GM18907 (cell line): ENCODE data around the gene RPS10.
"Not testable (repeated sequence)": the region's sequence is repeated elsewhere in the genome, so short reads cannot be mapped to it uniquely, and the experiment has no call there.

Experiments
- ATAC-seq: cut with Tn5 transposase; IDR thresholded peaks from one replicate; pipeline ENCODE4 v1.9.1; 2021; ENCODE audit warnings: mild to moderate bottlenecking, moderate library complexity; ENCODE audit not compliant: unreplicated experiment

The RPS10 gene

GRCh38 chr6:34393191-34393965, 32.5 kb downstream of the RPS10 start:
- no peak for ATAC-seq

DNA sequence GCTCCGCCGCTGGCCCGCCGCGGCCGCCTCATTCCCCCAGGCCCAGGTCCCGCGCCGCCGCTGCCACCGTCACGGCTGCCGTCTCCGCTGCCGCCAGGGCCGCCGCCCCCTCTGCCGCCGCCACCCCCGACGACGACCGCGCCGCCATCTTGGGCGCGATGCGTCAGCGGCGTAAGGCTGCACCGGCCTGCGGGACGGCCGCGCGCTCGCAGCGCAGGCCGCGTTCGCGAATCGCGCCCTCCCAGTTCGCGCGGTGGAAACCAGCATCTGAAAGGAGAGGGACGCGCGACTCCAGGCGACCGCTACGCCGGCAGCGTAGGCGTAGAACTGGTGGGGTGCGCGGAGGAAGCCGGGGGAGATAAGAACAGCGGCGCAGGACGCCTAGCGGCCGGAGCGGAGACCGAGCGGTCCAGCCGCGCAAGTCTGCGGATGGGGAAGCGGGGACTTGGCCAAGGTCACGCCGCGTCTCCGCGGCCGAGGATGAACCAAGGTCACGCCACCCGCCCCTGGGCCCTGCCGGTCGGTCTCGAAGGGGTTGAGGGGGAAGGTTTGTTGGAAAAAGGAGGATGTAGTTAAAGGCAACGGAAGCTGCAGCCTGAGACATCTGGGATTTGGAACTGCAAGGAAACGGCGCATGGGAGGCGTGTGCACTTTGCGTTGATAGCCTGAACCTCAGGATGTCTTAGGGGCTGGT, 33.2 kb downstream of the RPS10 start, which contains the start of gene NUDT3:
TSS of gene NUDT3 (minus strand) at position 173 of the 694 bp plus-strand sequence. CDS start 307 bp downstream, outside the sequence.
- peak; percentile 87 for ATAC-seq

DNA sequence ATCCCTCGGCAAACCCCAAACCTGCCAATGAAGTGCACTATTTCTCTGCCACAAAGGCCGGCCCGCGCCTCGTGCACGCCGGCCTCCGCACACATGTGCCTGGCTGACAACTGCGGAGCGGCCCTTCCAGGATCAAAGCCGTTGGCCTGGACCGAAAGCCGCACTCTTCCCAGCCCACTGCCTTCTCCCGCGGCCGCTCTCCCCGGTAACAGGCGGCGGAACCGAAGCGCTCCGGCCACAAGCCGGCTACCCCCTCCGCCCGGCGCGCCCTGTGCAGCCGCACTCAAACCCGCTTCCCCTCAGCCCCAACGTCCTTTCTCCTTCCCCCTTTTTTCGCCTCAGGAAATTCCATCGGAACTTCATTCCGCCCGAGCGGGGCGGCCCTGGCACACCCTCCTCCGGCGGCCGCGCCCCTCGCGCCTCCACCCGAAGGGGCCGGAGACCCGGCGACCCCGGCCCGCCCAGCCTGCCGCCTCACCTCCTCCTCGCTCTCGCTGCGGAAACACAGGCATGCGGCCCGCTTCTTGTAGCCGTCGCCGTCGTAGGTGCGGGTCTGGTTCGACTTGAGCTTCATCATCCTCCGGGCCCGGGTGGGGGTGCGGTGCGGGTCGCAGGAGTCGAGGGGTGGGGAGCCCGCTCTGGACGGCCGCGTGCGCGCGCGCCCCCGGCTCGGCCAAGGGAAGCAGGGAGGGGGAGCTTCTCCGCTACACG, 33.9 kb downstream of the RPS10 start:
- peak; percentile 50 for ATAC-seq

GRCh38 chr6:34391473-34391785, 34.4 kb downstream of the RPS10 start:
- ATAC-seq, result no peak

DNA sequence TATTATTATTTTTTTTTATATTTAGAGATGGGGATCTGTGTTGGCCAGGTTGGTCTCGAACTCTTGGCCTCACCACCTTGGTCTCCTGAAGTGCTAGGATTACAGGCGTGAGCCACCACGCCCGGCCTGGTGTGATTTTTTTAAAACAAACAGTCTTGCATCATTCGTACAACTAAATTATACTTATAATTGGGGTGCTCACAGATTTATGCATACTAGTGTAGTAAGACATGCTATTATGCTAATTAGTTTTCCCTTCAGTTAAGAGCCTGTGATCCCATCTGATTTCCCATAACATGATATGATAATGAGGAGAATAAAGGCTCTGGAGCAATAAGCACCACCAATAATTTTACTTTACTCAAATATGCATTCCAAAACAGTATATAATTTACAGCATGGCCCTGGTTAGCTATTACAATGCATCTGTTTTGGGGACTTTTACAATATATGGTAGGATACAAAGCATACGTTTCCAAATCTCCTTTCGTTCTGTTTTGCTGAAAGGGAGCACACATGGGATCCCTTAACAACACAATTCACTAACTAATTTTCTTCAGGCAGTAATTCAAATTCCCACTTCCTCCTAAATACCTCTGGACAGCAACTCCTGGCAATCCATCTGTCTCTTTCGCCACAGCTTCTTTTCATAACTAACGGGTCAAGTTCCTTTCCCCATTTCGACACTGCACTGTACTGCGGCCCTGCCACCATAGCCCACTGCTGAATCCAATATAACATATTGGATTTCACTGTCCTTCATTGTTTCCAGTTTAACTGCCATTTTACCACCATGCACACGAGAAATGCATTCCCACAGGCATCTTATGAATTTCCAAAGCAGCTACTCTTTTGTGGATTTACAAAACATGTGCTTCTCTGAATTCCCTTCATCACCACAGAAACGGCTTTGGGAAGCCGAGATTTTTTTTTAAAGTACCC, 35.1 kb downstream of the RPS10 start:
- no peak for ATAC-seq

DNA sequence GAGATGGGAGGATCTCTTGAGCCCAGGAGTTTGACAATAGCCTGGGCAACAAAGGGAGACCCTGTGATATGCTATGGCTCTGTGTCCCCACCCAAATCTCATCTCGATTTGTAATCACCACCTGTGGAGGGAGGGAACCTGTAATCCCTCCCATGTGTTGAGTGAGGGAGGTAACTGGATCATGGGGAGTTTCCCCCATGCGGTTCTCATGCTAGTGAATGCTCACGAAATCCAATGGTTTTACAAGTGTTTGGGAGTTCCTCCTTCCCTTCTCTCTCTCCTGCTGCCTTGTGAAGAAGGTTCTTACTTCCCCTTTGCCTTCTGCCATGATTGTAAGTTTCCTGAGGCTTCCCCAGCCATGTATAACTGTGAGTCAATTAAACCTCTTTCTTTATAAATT, 36.8 kb downstream of the RPS10 start:
- ATAC-seq, result no peak

- ATAC-seq, result no peak
Measured at GRCh38 chr6:34388421-34388820, 37.4 kb downstream of the RPS10 start.

- ATAC-seq, result no peak
Measured at GRCh38 chr6:34386316-34387137, 39.3 kb downstream of the RPS10 start.

- ATAC-seq, result no peak
Measured at GRCh38 chr6:34385793-34386195, 40.1 kb downstream of the RPS10 start.

GRCh38 chr6:34384321-34385153, 41.3 kb downstream of the RPS10 start:
- no peak for ATAC-seq

DNA sequence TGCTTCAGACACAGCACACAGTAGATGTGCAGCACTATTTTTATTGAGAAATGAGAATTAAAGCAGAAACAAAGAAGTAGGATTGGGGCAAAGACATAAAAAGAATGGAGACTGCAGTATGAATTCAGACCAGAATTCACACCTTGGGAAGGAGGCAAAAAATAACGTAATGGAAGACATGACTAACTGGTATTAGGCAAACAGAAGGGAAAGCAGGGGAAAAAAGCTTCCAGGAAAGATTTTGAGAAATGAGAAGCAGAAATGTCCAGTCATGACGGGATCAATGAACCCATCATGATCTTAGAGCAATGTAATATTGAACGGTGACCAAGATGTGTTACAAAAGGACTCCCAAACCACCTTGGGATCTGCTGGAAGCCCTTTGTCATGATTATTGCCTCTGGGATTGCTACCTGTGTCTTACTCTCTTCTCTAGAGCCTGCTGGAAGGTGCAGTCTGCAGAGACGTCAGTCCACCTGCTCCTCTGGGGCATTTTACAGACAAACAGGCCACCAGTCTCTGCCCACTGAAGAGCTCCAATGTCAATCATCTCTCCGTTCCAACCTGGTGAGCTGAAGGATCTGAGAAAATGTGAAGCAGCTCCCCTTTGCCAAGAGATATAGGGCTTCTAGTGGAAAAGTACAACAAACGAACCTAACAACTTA, 42.1 kb downstream of the RPS10 start:
- no peak for ATAC-seq

- ATAC-seq, result no peak
Measured at GRCh38 chr6:34383161-34383631, 42.7 kb downstream of the RPS10 start.

- ATAC-seq, result no peak
Measured at GRCh38 chr6:34381081-34381480, 44.8 kb downstream of the RPS10 start.

- no peak for ATAC-seq
Measured at GRCh38 chr6:34378470-34378869, 47.4 kb downstream of the RPS10 start.

GRCh38 chr6:34377984-34378383, 47.9 kb downstream of the RPS10 start:
- ATAC-seq, result no peak

DNA sequence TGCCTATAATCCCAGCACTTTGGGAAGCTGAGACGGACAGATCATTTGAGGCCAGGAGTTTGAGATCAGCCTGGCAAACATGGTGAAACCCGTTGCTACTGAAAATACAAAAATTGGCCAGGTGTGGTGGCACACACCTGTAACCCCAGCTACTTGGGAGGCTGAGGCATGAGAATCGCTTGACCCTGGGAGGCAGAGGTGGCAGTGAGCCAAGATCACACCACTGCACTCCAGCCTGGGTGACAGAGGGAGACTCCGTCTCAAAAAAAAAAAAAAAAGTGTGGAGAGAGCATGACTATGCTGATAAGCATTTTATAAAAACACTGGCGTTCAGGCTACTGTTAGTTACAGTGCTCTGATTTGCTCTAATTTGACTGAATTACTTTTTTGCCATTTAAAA, 48.3 kb downstream of the RPS10 start:
- ATAC-seq, result not testable (repeated sequence)

GRCh38 chr6:34375833-34376232, 50.0 kb downstream of the RPS10 start:
- ATAC-seq, result no peak

DNA sequence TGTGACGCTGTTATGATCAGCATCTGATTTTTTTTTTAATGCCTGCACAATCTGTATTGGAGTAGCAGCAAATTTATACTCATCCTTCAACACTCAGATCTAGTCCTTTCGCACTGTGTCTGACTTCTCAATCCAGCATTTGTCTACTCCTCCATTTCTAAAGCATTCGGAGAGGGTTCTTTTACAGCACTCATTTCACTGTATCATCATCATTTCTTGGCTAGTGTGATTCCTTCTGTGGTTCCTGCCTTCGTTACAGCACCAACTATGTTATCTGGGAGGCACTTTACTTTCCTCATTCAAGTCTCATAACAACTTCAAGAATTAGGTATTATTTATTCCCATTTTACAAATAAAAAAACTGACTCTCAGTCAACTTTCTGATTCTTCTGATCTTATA, 51.4 kb downstream of the RPS10 start:
- no peak for ATAC-seq
